Mesenchymal stem cell (in vitro differentiated cells and primary cell): ENCODE measurements around the gene ELN.

Experiments used
- DNase-seq: peaks from one replicate; pipeline ENCODE4 v3.0.0-alpha.2; 2013
- H2AFZ ChIP-seq: one replicate; pipeline ENCODE4 v1.6.1; 2013; ENCODE audit warnings: low read depth, mild to moderate bottlenecking, control low read depth, inconsistent platforms, low read length, moderate library complexity
- H2AK5ac ChIP-seq: 2 replicates; pipeline ENCODE4 v1.6.1; 2013; ENCODE audit warnings: low read length, moderate library complexity, mild to moderate bottlenecking, inconsistent platforms; ENCODE audit not compliant: severe bottlenecking
- H2BK120ac ChIP-seq: one replicate; pipeline ENCODE4 v1.6.1; 2013; ENCODE audit warnings: low read depth, mild to moderate bottlenecking, inconsistent platforms, low read length, moderate library complexity
- H2BK12ac ChIP-seq, 2 experiments: one replicate each; pipeline ENCODE4 v1.6.1; 2013; ENCODE audit warnings: inconsistent platforms in 2 of 2, low read length in 2 of 2, mild to moderate bottlenecking in 2 of 2, moderate library complexity in 2 of 2, control low read depth in 1 of 2
- H2BK15ac ChIP-seq: one replicate; pipeline ENCODE4 v1.6.1; 2013; ENCODE audit warnings: mild to moderate bottlenecking, low read depth, inconsistent platforms; ENCODE audit not compliant: poor library complexity, severe bottlenecking
- H2BK5ac ChIP-seq: 2 replicates; pipeline ENCODE4 v1.6.1; 2013; ENCODE audit warnings: low read depth, mild to moderate bottlenecking, low read length, control low read depth, inconsistent platforms; ENCODE audit not compliant: poor library complexity, severe bottlenecking
- H3K14ac ChIP-seq, 2 experiments: one replicate each; pipeline ENCODE4 v1.6.1; 2013; ENCODE audit warnings: inconsistent platforms in 2 of 2, low read length in 2 of 2, control low read depth in 1 of 2, mild to moderate bottlenecking in 1 of 2, moderate library complexity in 1 of 2
- H3K18ac ChIP-seq, 2 experiments: one replicate each; pipeline ENCODE4 v1.6.1; 2013; ENCODE audit warnings: inconsistent platforms in 2 of 2, low read length in 2 of 2, control low read depth in 1 of 2, low read depth in 1 of 2, mild to moderate bottlenecking in 1 of 2
- H3K23ac ChIP-seq, 2 experiments: one replicate each; pipeline ENCODE4 v1.6.1; 2013; ENCODE audit warnings: inconsistent platforms in 2 of 2, low read length in 2 of 2, mild to moderate bottlenecking in 2 of 2, moderate library complexity in 2 of 2, control low read depth in 1 of 2
- H3K27ac ChIP-seq: 2 replicates; pipeline ENCODE4 v1.5.1; 2013; ENCODE audit warnings: mild to moderate bottlenecking, moderate library complexity, low read length, control low read depth, inconsistent platforms; ENCODE audit not compliant: poor library complexity, severe bottlenecking
- H3K27me3 ChIP-seq, 2 experiments: 2 replicates each; pipeline versions ENCODE4 v1.6.1 to v1.7.0; 2013; ENCODE audit warnings: low read length in 2 of 2, mild to moderate bottlenecking in 2 of 2, moderate library complexity in 2 of 2, control low read depth in 1 of 2, inconsistent platforms in 1 of 2; ENCODE audit not compliant: control insufficient read depth in 1 of 2, insufficient read depth in 1 of 2
- H3K36me3 ChIP-seq, 2 experiments: 2 replicates each; pipeline versions ENCODE4 v1.6.1 to v1.7.0; 2013; ENCODE audit warnings: low read length in 2 of 2, control low read depth in 1 of 2, inconsistent platforms in 1 of 2, low read depth in 1 of 2, mild to moderate bottlenecking in 1 of 2; ENCODE audit not compliant: insufficient read depth in 2 of 2, control insufficient read depth in 1 of 2
- H3K4ac ChIP-seq, 2 experiments: one replicate each; pipeline ENCODE4 v1.6.1; 2013; ENCODE audit warnings: inconsistent platforms in 2 of 2, low read length in 2 of 2, mild to moderate bottlenecking in 2 of 2, moderate library complexity in 2 of 2, control low read depth in 1 of 2, low read depth in 1 of 2
- H3K4me1 ChIP-seq: 2 replicates; pipeline ENCODE4 v1.6.1; 2013; ENCODE audit warnings: low read depth, low read length, control low read depth; ENCODE audit not compliant: control insufficient read depth, insufficient read depth
- H3K4me2 ChIP-seq: 2 replicates; pipeline ENCODE4 v1.6.1; 2013; ENCODE audit warnings: low read length, mild to moderate bottlenecking, inconsistent platforms; ENCODE audit not compliant: poor library complexity, severe bottlenecking
- H3K4me3 ChIP-seq, 2 experiments: 2 replicates each; pipeline versions ENCODE4 v1.5.1 to v1.7.0; 2013; ENCODE audit warnings: low read length in 2 of 2, mild to moderate bottlenecking in 2 of 2, control low read depth in 1 of 2, low read depth in 1 of 2; ENCODE audit not compliant: insufficient read depth in 1 of 2
- H3K79me1 ChIP-seq: replicated peaks from 2 replicates; pipeline ENCODE4 v1.6.1; 2013; ENCODE audit warnings: mild to moderate bottlenecking, control low read depth, low read length, inconsistent platforms; ENCODE audit not compliant: poor library complexity, severe bottlenecking
- H3K9ac ChIP-seq: 2 replicates; pipeline ENCODE4 v1.7.0; 2013; ENCODE audit warnings: mild to moderate bottlenecking, low read length, moderate library complexity
- H3K9me3 ChIP-seq: 2 replicates; pipeline ENCODE4 v1.7.0; 2013; ENCODE audit warnings: mild to moderate bottlenecking, low read length; ENCODE audit not compliant: control insufficient read depth
- H4K8ac ChIP-seq: one replicate; pipeline ENCODE4 v1.6.1; 2013; ENCODE audit warnings: inconsistent platforms, mild to moderate bottlenecking, low read length, moderate library complexity
- H4K91ac ChIP-seq: one replicate; pipeline ENCODE4 v1.6.1; 2013; ENCODE audit warnings: mild to moderate bottlenecking, low read length, inconsistent platforms
- WGBS: methylation state at CpG from one replicate; pipeline ENCODE4 v1.1.7; 2013; ENCODE audit warnings: mixed read lengths; 5-methylcytosine and 5-hydroxymethylcytosine counted together

Gene ELN

DNA sequence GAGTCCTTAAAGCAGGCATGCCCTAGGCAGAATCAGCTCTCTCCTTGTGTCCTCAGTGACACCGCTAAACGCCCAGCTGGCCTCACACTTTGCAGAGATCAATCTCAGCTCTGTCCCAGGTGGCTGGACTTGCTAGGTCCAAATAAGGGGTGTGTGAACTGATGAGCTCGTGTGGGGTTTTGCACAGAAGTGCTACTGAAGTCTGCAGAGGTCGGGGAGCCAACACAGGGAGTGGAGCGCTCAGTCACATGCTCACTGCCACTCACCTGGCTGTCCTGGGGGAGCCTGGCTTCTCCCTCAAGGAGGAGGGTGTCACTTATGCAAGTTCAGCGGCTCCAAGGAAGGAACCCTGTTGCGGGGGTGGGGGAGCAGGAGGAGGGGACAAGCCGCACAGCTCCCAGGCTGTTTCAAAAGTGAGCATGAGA is 2.0 kb downstream of the ELN start:
- DNase-seq, result no peak
- Histone ChIP-seq H2BK12ac (no peak overlapping the region), H2BK120ac (no peak overlapping the region), H3K27me3 (peaks cover 15 to 42% of the 10 kb centered on the region in 2 experiments), H3K4me3 (peak overlapping the region in 1 of 2 experiments; percentile 83), H3K4ac (no peak overlapping the region), H3K9ac (peak overlapping the region; percentile 47), H3K14ac (no peak overlapping the region), H2AK5ac (no peak overlapping the region), H4K8ac (no peak overlapping the region), H2BK5ac (no peak overlapping the region), H2AFZ (no peak overlapping the region), H2BK15ac (no peak overlapping the region), H3K36me3 (no peaks in the 10 kb centered on the region), H3K4me2 (no peak overlapping the region), H3K18ac (no peak overlapping the region), H3K23ac (no peak overlapping the region), H3K9me3 (no peaks in the 10 kb centered on the region), H3K27ac (no peak overlapping the region), H4K91ac (no peak overlapping the region), H3K4me1 (peaks cover 20% of the 10 kb centered on the region), H3K79me1 (no peaks in the 10 kb centered on the region)
- WGBS, result 53% methylated on average over 7 of the region's 8 CpGs

DNA sequence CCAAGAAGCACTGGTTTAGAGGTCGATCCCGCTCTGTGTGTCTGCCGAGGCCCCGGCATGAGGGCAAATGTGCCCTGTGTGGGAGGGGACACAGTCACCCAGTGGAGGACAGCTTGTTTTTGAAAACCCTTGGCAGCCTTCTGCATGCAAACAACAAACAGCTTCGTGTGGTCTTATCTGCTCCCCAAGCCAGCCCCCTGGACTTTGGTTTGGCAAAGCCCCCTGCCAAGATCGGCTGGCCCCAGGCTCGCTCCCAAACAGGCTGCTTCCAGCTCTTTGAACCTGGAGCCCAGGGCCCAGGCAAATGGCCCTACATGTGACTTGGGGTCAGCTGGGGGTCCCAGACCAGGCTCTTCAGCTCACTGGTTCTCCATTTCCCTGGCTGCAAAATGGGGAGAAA is 2.9 kb downstream of the ELN start:
- no peak overlapping the region for H3K23ac ChIP-seq
- H3K79me1 ChIP-seq, result no peaks in the 10 kb centered on the region
- no peak overlapping the region for H4K91ac ChIP-seq
- no peak overlapping the region for H2BK120ac ChIP-seq
- H3K27ac ChIP-seq, result no peak overlapping the region
- H3K4me2 ChIP-seq, result no peak overlapping the region
- H2BK5ac ChIP-seq, result no peak overlapping the region
- H3K4me3 ChIP-seq, result peak overlapping the region in 1 of 2 experiments; percentile 62
- WGBS, result 74% methylated on average over 7 of the region's 7 CpGs
- H3K9ac ChIP-seq, result peak overlapping the region; percentile 7
- peaks cover 18% of the 10 kb centered on the region for H3K4me1 ChIP-seq
- H2AK5ac ChIP-seq, result no peak overlapping the region
- no peak overlapping the region for H2BK15ac ChIP-seq
- H2AFZ ChIP-seq, result no peak overlapping the region
- H2BK12ac ChIP-seq, result peak overlapping the region in 1 of 2 experiments; percentile 8
- H3K4ac ChIP-seq, result no peak overlapping the region
- peaks cover 0 to 4% of the 10 kb centered on the region in 2 experiments for H3K36me3 ChIP-seq
- H3K27me3 ChIP-seq, result peaks cover 7 to 38% of the 10 kb centered on the region in 2 experiments
- no peak overlapping the region for H3K14ac ChIP-seq
- H3K9me3 ChIP-seq, result no peaks in the 10 kb centered on the region
- H3K18ac ChIP-seq, result no peak overlapping the region
- no peak for DNase-seq
- H4K8ac ChIP-seq, result no peak overlapping the region

- Histone ChIP-seq H2BK15ac (no peak overlapping the region), H3K9me3 (no peaks in the 10 kb centered on the region), H3K4me2 (no peak overlapping the region), H3K4ac (no peak overlapping the region), H3K9ac (no peak overlapping the region), H3K27me3 (peaks cover 0 to 31% of the 10 kb centered on the region in 2 experiments), H2BK120ac (no peak overlapping the region), H2BK12ac (no peak overlapping the region), H2AFZ (no peak overlapping the region), H3K23ac (no peak overlapping the region), H3K79me1 (no peaks in the 10 kb centered on the region), H3K4me3 (no peak overlapping the region), H4K91ac (no peak overlapping the region), H3K14ac (no peak overlapping the region), H4K8ac (no peak overlapping the region), H2BK5ac (no peak overlapping the region), H3K36me3 (peaks cover 0 to 9% of the 10 kb centered on the region in 2 experiments), H3K18ac (no peak overlapping the region), H3K27ac (no peak overlapping the region), H2AK5ac (no peak overlapping the region), H3K4me1 (peaks cover 18% of the 10 kb centered on the region)
- DNase-seq, result no peak
- 88% methylated on average over 5 of the region's 5 CpGs for WGBS
These were observed 3.6 kb downstream of the ELN start for GRCh38 chr7:74031403-74032190.

GRCh38 chr7:74032191-74032490 is 4.2 kb downstream of the ELN start:
- Histone ChIP-seq H3K23ac (no peak overlapping the region), H2BK12ac (no peak overlapping the region), H3K4me1 (peaks cover 18% of the 10 kb centered on the region), H3K4ac (no peak overlapping the region), H2AFZ (no peak overlapping the region), H3K9me3 (no peaks in the 10 kb centered on the region), H3K14ac (no peak overlapping the region), H4K91ac (no peak overlapping the region), H3K4me3 (peak overlapping the region in 1 of 2 experiments; percentile 2), H3K36me3 (peaks cover 0 to 10% of the 10 kb centered on the region in 2 experiments), H2BK5ac (no peak overlapping the region), H2BK120ac (no peak overlapping the region), H2BK15ac (no peak overlapping the region), H3K27me3 (peaks cover 0 to 29% of the 10 kb centered on the region in 2 experiments), H3K27ac (no peak overlapping the region), H3K79me1 (no peaks in the 10 kb centered on the region), H3K18ac (no peak overlapping the region), H2AK5ac (no peak overlapping the region), H3K4me2 (no peak overlapping the region), H3K9ac (peak overlapping the region; percentile 31), H4K8ac (no peak overlapping the region)
- WGBS, result 61% methylated on average over 7 of the region's 8 CpGs
- DNase-seq, result peak; percentile 26
